RWPE2 (cell line): ENCODE data around the gene RGS9.
A peak's percentile ranks its signal among the peaks of the same experiment; 100 is the strongest.

ENCODE experiments used
- ATAC-seq: fragments of 200-7000 bp; cut with Tn5 transposase; 3 replicates; pipeline ENCODE4 v1.9.1; 2021; ENCODE audit warnings: low read depth
- DNase-seq: peaks from one replicate; pipeline ENCODE4 v3.0.0-alpha.2; 2020; ENCODE audit warnings: low spot score
- H3K27ac ChIP-seq: fragments of 450-650 bp; 2 replicates; pipeline ENCODE4 v1.5.1; 2017; ENCODE audit warnings: mild to moderate bottlenecking; ENCODE audit not compliant: poor library complexity, severe bottlenecking
- H3K27me3 ChIP-seq: fragments of 250-450 bp; sonication (Bioruptor Pico); 2 replicates; pipeline ENCODE4 v1.5.1; 2021; ENCODE audit warnings: mild to moderate bottlenecking, moderate library complexity; ENCODE audit not compliant: insufficient read depth, poor library complexity, severe bottlenecking
- H3K36me3 ChIP-seq: fragments of 250-450 bp; sonication (Bioruptor Pico); 2 replicates; pipeline ENCODE4 v1.5.1; 2020; ENCODE audit warnings: low read depth, mild to moderate bottlenecking, moderate library complexity
- H3K4me1 ChIP-seq: fragments of 250-450 bp; sonication (Bioruptor Pico); 2 replicates; pipeline ENCODE4 v1.5.1; 2021; ENCODE audit warnings: mild to moderate bottlenecking, moderate library complexity; ENCODE audit not compliant: insufficient read depth, poor library complexity, severe bottlenecking
- H3K4me3 ChIP-seq: fragments of 250-450 bp; sonication (Bioruptor Pico); 2 replicates; pipeline ENCODE4 v1.5.1; 2021; ENCODE audit warnings: mild to moderate bottlenecking, moderate library complexity; ENCODE audit not compliant: severe bottlenecking
- H3K9me3 ChIP-seq: fragments of 250-450 bp; sonication (Bioruptor Pico); 2 replicates; pipeline ENCODE4 v1.5.1; 2021; ENCODE audit warnings: mild to moderate bottlenecking, moderate library complexity; ENCODE audit not compliant: severe bottlenecking
- CTCF ChIP-seq: fragments of 450-650 bp; IDR thresholded peaks from one replicate; pipeline ENCODE4 v1.5.1; 2017; ENCODE audit warnings: mild to moderate bottlenecking, moderate library complexity; ENCODE audit not compliant: poor library complexity, severe bottlenecking

RGS9 gene

GRCh38 chr17:65261152-65261551, 124.0 kb downstream of the RGS9 start:
- DNase-seq (no peak), ATAC-seq (no peak)
- TF ChIP-seq CTCF: no peak
- Histone ChIP-seq H3K4me1 (peaks cover 8% of the 10 kb centered on the region), H3K27ac (no peak overlapping the region), H3K4me3 (no peak overlapping the region), H3K9me3 (no peaks in the 10 kb centered on the region), H3K36me3 (no peaks in the 10 kb centered on the region), H3K27me3 (no peaks in the 10 kb centered on the region)

- no peaks in the 10 kb centered on the region for H3K9me3 ChIP-seq
- ATAC-seq (no peak), DNase-seq (no peak)
- peak overlapping the region; percentile 9 for H3K27ac ChIP-seq
- H3K4me1 ChIP-seq: peaks cover 8% of the 10 kb centered on the region
- H3K4me3 ChIP-seq: no peak overlapping the region
- no peak for TF ChIP-seq CTCF
- H3K36me3 ChIP-seq: no peaks in the 10 kb centered on the region
- no peaks in the 10 kb centered on the region for H3K27me3 ChIP-seq
These were observed 124.8 kb downstream of the RGS9 start for GRCh38 chr17:65261682-65262636.

- Histone ChIP-seq H3K36me3 (no peaks in the 10 kb centered on the region), H3K27me3 (no peaks in the 10 kb centered on the region), H3K4me3 (no peak overlapping the region), H3K9me3 (no peaks in the 10 kb centered on the region), H3K4me1 (peaks cover 8% of the 10 kb centered on the region), H3K27ac (no peak overlapping the region)
- ATAC-seq (no peak), DNase-seq (no peak)
- no peak for TF ChIP-seq CTCF
These were observed 128.1 kb downstream of the RGS9 start for GRCh38 chr17:65265276-65265675.

GRCh38 chr17:65268832-65269231, 131.7 kb downstream of the RGS9 start:
- no peak for TF ChIP-seq CTCF
- Histone ChIP-seq H3K36me3 (no peaks in the 10 kb centered on the region), H3K9me3 (no peaks in the 10 kb centered on the region), H3K4me1 (no peaks in the 10 kb centered on the region), H3K4me3 (no peak overlapping the region), H3K27me3 (no peaks in the 10 kb centered on the region), H3K27ac (no peak overlapping the region)
- DNase-seq (no peak), ATAC-seq (no peak)

- no peak for TF ChIP-seq CTCF
- Histone ChIP-seq H3K4me3 (no peak overlapping the region), H3K9me3 (no peaks in the 10 kb centered on the region), H3K4me1 (no peaks in the 10 kb centered on the region), H3K27ac (no peak overlapping the region), H3K27me3 (no peaks in the 10 kb centered on the region), H3K36me3 (no peaks in the 10 kb centered on the region)
- DNase-seq (no peak), ATAC-seq (no peak)
These were observed 133.5 kb downstream of the RGS9 start for GRCh38 chr17:65270499-65271253.
